ENCODE data around the gene IL25. TPM values are rescaled to one million over a fixed set of nuclear protein-coding genes. Genes with fewer than 3 reads are reported as not detected.

Gene IL25
- total and polyA plus RNA-seq, 8 donors, result not detected

DNA sequence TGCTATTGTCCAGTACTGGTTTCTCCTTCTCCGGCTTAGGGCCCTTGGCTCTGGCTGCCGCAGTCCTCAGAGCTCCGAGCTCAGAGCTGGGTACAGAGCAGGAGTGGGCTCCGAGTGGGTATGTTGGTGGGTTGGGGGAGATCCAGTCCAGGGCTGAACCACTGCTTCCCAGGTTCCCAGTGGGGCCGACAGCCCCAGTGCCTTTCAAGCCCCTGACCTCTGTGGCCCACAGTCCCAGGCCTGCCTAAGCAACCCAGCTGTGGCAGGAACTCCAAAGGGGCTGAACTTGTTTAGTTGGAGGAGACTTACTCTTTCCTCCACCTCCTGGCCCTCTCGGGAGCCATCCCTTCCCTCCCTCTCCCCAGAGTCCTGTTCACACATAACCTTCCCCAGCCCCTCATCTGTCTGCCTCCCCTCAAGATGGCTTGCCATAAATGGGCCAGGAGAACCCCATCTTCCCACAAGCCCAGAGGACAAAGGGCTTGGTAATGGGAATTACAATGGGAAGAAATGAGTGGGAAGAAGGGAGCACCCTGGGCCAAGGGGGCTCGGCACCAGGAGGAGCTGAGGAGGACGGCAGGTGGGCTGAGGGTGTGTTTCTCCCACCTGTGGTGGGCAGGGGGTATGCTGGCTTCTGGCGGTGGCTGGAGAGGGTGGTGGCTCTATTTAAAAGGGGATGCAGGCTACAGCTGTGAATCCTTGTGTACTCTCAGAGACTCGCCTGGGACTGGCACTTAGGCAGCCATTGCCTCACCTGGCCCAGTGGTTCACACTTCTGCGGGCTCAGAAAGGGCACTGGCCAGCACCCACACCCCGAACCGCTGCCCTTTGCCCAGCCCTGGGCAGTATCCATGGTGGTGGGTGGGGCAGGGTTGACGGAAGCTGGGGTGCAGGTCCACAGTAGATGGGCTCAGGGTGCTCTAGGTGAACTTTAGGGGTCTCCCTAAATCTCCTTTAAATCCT lies 39.2 kb downstream of the IL25 start:
- TF ChIP-seq, protein P1, sequence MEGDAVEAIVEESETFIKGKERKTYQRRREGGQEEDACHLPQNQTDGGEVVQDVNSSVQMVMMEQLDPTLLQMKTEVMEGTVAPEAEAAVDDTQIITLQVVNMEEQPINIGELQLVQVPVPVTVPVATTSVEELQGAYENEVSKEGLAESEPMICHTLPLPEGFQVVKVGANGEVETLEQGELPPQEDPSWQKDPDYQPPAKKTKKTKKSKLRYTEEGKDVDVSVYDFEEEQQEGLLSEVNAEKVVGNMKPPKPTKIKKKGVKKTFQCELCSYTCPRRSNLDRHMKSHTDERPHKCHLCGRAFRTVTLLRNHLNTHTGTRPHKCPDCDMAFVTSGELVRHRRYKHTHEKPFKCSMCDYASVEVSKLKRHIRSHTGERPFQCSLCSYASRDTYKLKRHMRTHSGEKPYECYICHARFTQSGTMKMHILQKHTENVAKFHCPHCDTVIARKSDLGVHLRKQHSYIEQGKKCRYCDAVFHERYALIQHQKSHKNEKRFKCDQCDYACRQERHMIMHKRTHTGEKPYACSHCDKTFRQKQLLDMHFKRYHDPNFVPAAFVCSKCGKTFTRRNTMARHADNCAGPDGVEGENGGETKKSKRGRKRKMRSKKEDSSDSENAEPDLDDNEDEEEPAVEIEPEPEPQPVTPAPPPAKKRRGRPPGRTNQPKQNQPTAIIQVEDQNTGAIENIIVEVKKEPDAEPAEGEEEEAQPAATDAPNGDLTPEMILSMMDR (IDR thresholded peaks at IDR 0.05), result no peak
- peaks cover 0 to 5% of the 10 kb centered on the region in 2 donors for H3K27me3 ChIP-seq
- intact Hi-C loops (cut with DNase I), result no loop called here
- no peak for ATAC-seq
- no peaks in the 10 kb centered on the region for H3K9me3 ChIP-seq
- no peaks in the 10 kb centered on the region for H3K36me3 ChIP-seq
- H3K4me1 ChIP-seq, result no peaks in the 10 kb centered on the region
- no peak overlapping the region for H3K27ac ChIP-seq
- H3K4me3 ChIP-seq, result no peak overlapping the region
- DNase-seq, result peak in 1 of 4 donors; percentile 44

DNA sequence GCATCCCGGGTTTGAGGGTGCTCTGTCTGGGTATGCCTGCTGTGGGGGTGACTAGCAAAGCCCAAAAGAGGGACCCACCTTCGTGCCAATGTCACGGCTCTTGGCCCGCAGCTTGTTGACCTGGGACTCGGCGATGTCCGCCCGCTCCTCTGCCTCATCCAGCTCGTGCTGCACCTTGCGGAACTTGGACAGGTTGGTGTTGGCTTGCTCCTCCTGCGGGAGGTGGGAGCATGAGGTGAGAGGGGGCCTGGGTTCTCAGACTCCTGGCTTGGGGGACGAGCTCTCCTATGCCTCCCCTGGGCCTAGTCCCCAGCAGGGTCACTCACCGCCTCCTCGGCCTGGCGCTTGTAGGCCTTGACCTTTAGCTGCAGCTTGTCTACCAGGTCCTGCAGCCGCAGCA lies 41.1 kb downstream of the IL25 start:
- Histone ChIP-seq H3K4me3 (no peak overlapping the region), H3K36me3 (no peaks in the 10 kb centered on the region), H3K27me3 (peaks cover 0 to 5% of the 10 kb centered on the region in 2 donors), H3K4me1 (no peaks in the 10 kb centered on the region), H3K9me3 (no peaks in the 10 kb centered on the region), H3K27ac (no peak overlapping the region)
- TF ChIP-seq, protein P1 (IDR thresholded peaks at IDR 0.05), result no peak
- ATAC-seq, result no peak
- DNase-seq, result peak in 1 of 4 donors; percentile 52
- intact Hi-C loops (cut with DNase I), result no loop called here

DNA sequence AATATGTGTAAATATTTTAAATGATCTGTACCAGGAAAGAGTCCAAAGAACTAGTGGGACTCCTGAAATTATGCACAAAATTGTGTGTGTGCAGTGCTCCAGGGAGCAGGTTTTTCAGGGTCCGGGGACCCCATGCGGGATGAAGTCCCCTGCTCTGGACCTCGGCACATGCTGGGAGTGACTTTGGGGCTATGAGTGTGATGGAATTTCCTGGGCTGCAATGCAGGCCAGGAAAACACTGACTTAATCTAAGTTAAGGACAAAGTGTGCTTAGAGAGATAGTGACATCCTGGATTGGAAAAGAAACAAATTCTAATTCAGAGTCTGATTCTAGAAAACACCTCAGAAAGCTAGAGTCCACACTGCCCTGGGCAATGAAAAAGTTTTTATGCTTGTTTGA lies 41.6 kb downstream of the IL25 start:
- ATAC-seq, result no peak

DNA sequence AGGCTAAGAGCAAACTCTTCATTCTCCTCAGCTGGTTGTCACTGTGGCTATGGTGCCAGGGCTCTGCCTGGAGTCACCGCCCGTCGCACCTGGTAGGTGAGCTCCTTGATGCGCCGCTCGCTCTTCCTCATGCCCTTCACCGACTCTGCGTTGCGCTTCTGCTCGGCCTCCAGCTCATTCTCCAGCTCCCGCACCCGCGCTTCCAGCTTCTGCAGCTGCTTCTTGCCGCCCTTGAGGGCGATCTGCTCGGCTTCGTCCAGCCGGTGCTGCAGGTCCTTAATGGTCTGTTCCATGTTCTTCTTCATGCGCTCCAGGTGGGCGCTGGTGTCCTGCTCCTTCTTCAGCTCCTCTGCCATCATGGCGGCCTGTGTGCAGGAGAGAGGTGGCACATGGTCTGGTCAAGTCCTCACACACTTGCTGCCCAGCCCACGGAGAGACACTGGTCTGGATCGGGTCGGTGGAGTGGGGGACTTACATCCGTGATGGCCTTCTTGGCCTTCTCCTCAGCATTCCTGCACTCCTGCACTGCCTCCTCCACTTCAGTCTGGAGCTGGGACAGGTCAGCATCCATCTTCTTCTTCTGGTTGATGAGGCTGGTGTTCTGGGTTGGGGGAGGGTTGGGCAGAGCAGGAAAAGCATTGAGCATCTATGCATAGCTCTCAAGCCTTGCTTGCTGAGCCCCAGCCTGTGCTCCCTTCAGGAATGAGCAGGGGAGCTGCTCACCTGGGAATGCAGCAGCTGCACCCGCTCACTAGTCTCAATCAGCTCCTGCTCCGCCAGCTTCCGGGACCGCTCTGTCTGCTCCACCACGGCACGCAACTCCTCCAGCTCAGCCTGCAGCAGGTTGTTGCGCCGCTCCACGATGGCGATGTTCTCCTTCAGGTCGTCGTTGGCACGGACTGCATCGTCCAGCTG lies 42.6 kb downstream of the IL25 start:
- no peaks in the 10 kb centered on the region for H3K9me3 ChIP-seq
- DNase-seq (peak in 1 of 4 donors; percentile 55), ATAC-seq (no peak)
- peaks cover 0 to 9% of the 10 kb centered on the region in 2 donors for H3K27me3 ChIP-seq
- H3K36me3 ChIP-seq, result no peaks in the 10 kb centered on the region
- TF ChIP-seq, protein P1 (IDR thresholded peaks at IDR 0.05), result no peak
- no peak overlapping the region for H3K27ac ChIP-seq
- H3K4me1 ChIP-seq, result no peaks in the 10 kb centered on the region
- no peak overlapping the region for H3K4me3 ChIP-seq
- intact Hi-C loops (cut with DNase I), result no loop called here

More for the DNA sequence above, 41.6 kb downstream of the IL25 start:
- peak in 1 of 4 donors; percentile 10 for DNase-seq
- Histone ChIP-seq H3K36me3 (no peaks in the 10 kb centered on the region), H3K9me3 (no peaks in the 10 kb centered on the region), H3K4me1 (no peaks in the 10 kb centered on the region), H3K27ac (no peak overlapping the region), H3K27me3 (peaks cover 0 to 7% of the 10 kb centered on the region in 2 donors), H3K4me3 (no peak overlapping the region)
- TF ChIP-seq, protein P1 (IDR thresholded peaks at IDR 0.05), result no peak
- intact Hi-C loops (cut with DNase I), result no loop called here
